Non-pigmented ciliary epithelial cell (primary cell): ENCODE data around the gene BTRC.

Experiments
- DNase-seq: peaks from one replicate; pipeline ENCODE4 v3.0.0-alpha.2; 2010; ENCODE audit warnings: low read depth

BTRC gene

GRCh38 chr10:101568054-101568745 is 214.2 kb downstream of the BTRC start:
- no peak for DNase-seq

- DNase-seq = no peak
Measured at GRCh38 chr10:101569323-101569621, 215.3 kb downstream of the BTRC start.

- DNase-seq = no peak
Measured at GRCh38 chr10:101569622-101570427, 215.9 kb downstream of the BTRC start.

GRCh38 chr10:101570428-101571270 is 216.7 kb downstream of the BTRC start:
- DNase-seq = no peak

GRCh38 chr10:101571271-101571925 is 217.4 kb downstream of the BTRC start:
- DNase-seq = no peak

GRCh38 chr10:101572126-101572525 is 218.2 kb downstream of the BTRC start:
- no peak for DNase-seq

GRCh38 chr10:101572785-101573184 is 218.8 kb downstream of the BTRC start:
- DNase-seq = no peak

GRCh38 chr10:101573885-101574753 is 220.2 kb downstream of the BTRC start:
- no peak for DNase-seq

GRCh38 chr10:101575091-101575490 is 221.1 kb downstream of the BTRC start:
- DNase-seq = no peak

GRCh38 chr10:101575580-101576210 is 221.7 kb downstream of the BTRC start:
- DNase-seq = no peak

- DNase-seq = peak; percentile 8
Measured at GRCh38 chr10:101576211-101576863, 222.4 kb downstream of the BTRC start.

- no peak for DNase-seq
Measured at GRCh38 chr10:101577121-101577871, 223.3 kb downstream of the BTRC start.

- no peak for DNase-seq
Measured at GRCh38 chr10:101578192-101578591, 224.2 kb downstream of the BTRC start.

- DNase-seq = no peak
Measured at GRCh38 chr10:101578803-101579515, 225.0 kb downstream of the BTRC start.

- no peak for DNase-seq
Measured at GRCh38 chr10:101579516-101579870, 225.5 kb downstream of the BTRC start.

- DNase-seq = no peak
Measured at GRCh38 chr10:101580486-101581399, 226.8 kb downstream of the BTRC start.

- DNase-seq = no peak
Measured at GRCh38 chr10:101585841-101586240, 231.9 kb downstream of the BTRC start.
